ENCODE data around the gene UBQLN3.

- TF ChIP-seq, protein P1, sequence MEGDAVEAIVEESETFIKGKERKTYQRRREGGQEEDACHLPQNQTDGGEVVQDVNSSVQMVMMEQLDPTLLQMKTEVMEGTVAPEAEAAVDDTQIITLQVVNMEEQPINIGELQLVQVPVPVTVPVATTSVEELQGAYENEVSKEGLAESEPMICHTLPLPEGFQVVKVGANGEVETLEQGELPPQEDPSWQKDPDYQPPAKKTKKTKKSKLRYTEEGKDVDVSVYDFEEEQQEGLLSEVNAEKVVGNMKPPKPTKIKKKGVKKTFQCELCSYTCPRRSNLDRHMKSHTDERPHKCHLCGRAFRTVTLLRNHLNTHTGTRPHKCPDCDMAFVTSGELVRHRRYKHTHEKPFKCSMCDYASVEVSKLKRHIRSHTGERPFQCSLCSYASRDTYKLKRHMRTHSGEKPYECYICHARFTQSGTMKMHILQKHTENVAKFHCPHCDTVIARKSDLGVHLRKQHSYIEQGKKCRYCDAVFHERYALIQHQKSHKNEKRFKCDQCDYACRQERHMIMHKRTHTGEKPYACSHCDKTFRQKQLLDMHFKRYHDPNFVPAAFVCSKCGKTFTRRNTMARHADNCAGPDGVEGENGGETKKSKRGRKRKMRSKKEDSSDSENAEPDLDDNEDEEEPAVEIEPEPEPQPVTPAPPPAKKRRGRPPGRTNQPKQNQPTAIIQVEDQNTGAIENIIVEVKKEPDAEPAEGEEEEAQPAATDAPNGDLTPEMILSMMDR (IDR thresholded peaks at IDR 0.05), result no peak
- no peak for TF ChIP-seq POLR2A (IDR thresholded peaks at IDR 0.05)
Measured at GRCh38 chr11:5553343-5553742, 43.6 kb upstream of the UBQLN3 start.

Data from testis (tissue), 2 donors.